Stomach (tissue), 9 donors: Measurements from ENCODE around the gene PAX5. TPM values are rescaled to one million over a fixed set of nuclear protein-coding genes. Genes with fewer than 3 reads are reported as not detected.

Experiments
- DNase-seq, 2 donors: peaks; one replicate each; pipeline versions ENCODE4 v3.0.0 to v3.0.0-alpha.2; 2013 to 2019
- H3K27ac ChIP-seq, 5 donors: fragments of 200-600 bp in 4 of 5; sonication (generic) in 4 of 5; one replicate each; pipeline ENCODE4 v1.5.1; 2013 to 2019; ENCODE audit warnings: mild to moderate bottlenecking in 1 of 5, moderate library complexity in 1 of 5
- H3K27me3 ChIP-seq, 3 donors: fragments of 200-600 bp; sonication (generic); one replicate each; pipeline ENCODE4 v1.5.1; 2017 to 2019; ENCODE audit warnings: mixed run types in 1 of 3
- H3K36me3 ChIP-seq, 4 donors: fragments of 200-600 bp; sonication (generic); 1 replicate in 3 of 4; 2 replicates in 1 of 4; pipeline ENCODE4 v1.5.1; 2016 to 2019
- H3K4me1 ChIP-seq, 4 donors: fragments of 200-600 bp; sonication (generic); one replicate each; pipeline ENCODE4 v1.5.1; 2016 to 2019
- H3K4me3 ChIP-seq, 4 donors: fragments of 200-600 bp; sonication (generic) in 3 of 4; one replicate each; pipeline ENCODE4 v1.5.1; 2016 to 2019; ENCODE audit warnings: mild to moderate bottlenecking in 1 of 4
- H3K9me3 ChIP-seq, 4 donors: fragments of 200-600 bp; sonication (generic); one replicate each; pipeline ENCODE4 v1.5.1; 2016 to 2019
- EP300 ChIP-seq: sonication (generic); formaldehyde crosslinking; IDR thresholded peaks from one replicate; pipeline ENCODE4 v1.6.1; 2017; ENCODE audit warnings: antibody characterized with exemption
- POLR2A ChIP-seq, 4 donors: fragments of 450-650 bp; IDR thresholded peaks; one replicate each; pipeline ENCODE4 v1.6.1; 2016; ENCODE audit warnings: antibody characterized with exemption in 4 of 4, control low read depth in 2 of 4, mild to moderate bottlenecking in 1 of 4, moderate library complexity in 1 of 4
- POLR2AphosphoS5 ChIP-seq, 3 donors: sonication (generic); formaldehyde crosslinking; IDR thresholded peaks; one replicate each; pipeline ENCODE4 v1.6.1; 2016; ENCODE audit warnings: antibody characterized with exemption in 3 of 3
- WGBS, 5 donors: extraction: QIAGEN DNeasy Blood & Tissue Kit in 3 of 5; methylation state at CpG; one replicate each; pipeline versions ENCODE4 v1.1.5 to v1.1.7; 2013 to 2018; 5-methylcytosine and 5-hydroxymethylcytosine counted together
- intact Hi-C: fragments of 100-400 bp; cut with DNase I; formaldehyde crosslinking; loops from one replicate; pipeline ENCODE4 v1.15.1; 2023; ENCODE audit warnings: low total_unique reads
- polyA plus RNA-seq, 3 donors: library from polyadenylated mRNA; stranded (reverse); fragments of 200-250 nt; gene quantifications; one replicate each; pipeline ENCODE4 v1.2.3, GENCODE V29; 2013
- total RNA-seq, 5 donors: library from RNA; depleted of rRNA; stranded (reverse); fragments of >200 nt; gene quantifications; one replicate each; pipeline versions ENCODE4 v1.1.0 to v1.2.3, GENCODE V29; 2014 to 2016
- TF ChIP-seq, protein P1 (sequence below), 7 experiments: fragments of 450-650 bp in 4 of 7; fragments of 200-600 bp in 3 of 7; sonication (generic) in 3 of 7; IDR thresholded peaks; one replicate each; pipeline ENCODE4 v1.5.1; 2016 to 2019; ENCODE audit warnings: antibody characterized with exemption in 7 of 7, control low read depth in 2 of 7, mild to moderate bottlenecking in 1 of 7
- donor health status: healthy with polysubstance abuse.
- donor health status: Bipolar disorder and iron deficiency.
- donor health status: healthy.

The PAX5 gene
- total and polyA plus RNA-seq, 8 donors = 0.43 to 1.3 TPM; not detected in 6

DNA sequence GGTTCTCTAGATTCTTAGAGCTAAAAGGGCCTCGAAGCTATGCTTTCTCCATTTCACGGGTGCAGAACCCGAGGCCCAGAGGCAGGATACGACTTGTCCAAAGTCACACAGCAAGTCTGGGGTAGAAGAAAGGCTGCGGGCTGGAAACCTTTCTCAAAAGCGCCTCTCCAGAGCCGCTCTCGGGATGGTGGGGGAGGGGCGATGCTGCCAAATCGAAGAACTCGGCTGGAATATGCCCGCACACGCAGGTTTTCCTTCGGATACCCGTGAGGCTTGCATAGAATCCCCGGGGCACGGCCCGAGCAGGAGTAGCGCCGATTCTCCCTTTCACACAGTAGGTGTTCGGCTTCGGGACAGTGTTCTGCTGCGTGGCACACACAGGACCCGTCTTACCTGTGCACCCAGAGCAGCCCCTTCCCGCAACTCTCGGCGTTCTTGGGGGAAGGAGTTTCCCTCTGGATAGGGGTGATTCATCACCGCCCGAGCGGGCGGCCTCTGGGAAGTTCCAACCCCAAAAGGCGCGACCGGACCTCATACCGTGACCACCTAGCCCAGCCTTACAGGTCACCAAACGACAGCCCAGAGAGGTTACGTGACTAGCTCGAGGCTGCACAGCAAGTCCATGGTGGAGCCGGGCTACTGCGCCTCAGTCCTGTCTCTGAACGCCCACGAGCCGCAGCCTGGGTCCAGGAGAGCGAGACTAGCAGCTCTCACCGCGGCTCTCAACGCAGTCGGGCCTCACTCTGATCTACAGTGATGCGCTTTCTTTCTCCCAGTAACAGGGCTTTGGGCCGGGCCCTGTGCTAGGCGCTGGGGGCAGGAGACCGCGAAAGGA, 4.1 kb downstream of the PAX5 start:
- intact Hi-C loops = no loop called here
- Histone ChIP-seq H3K4me1 (peaks cover 41 to 69% (median 55%) of the 10 kb centered on the region in 4 donors), H3K36me3 (no peaks in the 10 kb centered on the region), H3K27me3 (peaks cover 72 to 100% (median 98%) of the 10 kb centered on the region in 3 donors), H3K4me3 (peak overlapping the region in 1 of 4 donors; percentile 24), H3K9me3 (peaks cover 0 to 13% (median 0%) of the 10 kb centered on the region in 4 donors), H3K27ac (no peak overlapping the region)
- TF ChIP-seq EP300 = no peak
- no peak for TF ChIP-seq POLR2A (IDR thresholded peaks at IDR 0.05)
- TF ChIP-seq, protein P1, sequence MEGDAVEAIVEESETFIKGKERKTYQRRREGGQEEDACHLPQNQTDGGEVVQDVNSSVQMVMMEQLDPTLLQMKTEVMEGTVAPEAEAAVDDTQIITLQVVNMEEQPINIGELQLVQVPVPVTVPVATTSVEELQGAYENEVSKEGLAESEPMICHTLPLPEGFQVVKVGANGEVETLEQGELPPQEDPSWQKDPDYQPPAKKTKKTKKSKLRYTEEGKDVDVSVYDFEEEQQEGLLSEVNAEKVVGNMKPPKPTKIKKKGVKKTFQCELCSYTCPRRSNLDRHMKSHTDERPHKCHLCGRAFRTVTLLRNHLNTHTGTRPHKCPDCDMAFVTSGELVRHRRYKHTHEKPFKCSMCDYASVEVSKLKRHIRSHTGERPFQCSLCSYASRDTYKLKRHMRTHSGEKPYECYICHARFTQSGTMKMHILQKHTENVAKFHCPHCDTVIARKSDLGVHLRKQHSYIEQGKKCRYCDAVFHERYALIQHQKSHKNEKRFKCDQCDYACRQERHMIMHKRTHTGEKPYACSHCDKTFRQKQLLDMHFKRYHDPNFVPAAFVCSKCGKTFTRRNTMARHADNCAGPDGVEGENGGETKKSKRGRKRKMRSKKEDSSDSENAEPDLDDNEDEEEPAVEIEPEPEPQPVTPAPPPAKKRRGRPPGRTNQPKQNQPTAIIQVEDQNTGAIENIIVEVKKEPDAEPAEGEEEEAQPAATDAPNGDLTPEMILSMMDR (IDR thresholded peaks at IDR 0.05) = no peak
- TF ChIP-seq POLR2AphosphoS5 (IDR thresholded peaks at IDR 0.05) = no peak
- 5 to 8% (median 7%) methylated on average over 31 to 53 of the region's 53 CpGs for WGBS, 5 donors
- DNase-seq = no peak

DNA sequence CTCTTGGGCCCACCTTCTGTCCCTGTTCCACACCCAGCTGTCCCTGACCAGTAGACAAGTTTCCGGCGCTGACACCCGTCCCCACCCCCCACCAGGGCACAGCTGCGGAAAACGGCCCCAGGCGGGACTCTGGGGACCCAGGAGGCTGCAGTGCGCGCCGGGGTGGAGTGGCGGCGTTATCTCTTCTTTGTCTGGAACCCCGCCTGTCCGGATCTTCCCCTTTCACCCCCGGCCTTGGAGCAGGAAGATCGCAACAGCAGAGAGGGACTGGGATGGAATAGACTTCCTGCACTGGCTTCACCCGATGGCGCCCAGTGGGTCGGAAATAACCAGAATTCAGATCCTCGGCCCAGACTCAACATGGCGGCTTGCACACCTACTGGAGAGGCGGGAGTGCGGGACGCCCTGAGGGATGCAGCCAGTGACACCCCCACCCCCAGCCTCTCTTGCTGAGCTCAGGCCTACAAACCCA, 4.7 kb downstream of the PAX5 start:
- TF ChIP-seq POLR2AphosphoS5 (IDR thresholded peaks at IDR 0.05) (no peak), EP300 (no peak), POLR2A (IDR thresholded peaks at IDR 0.05) (no peak)
- TF ChIP-seq, protein P1 (IDR thresholded peaks at IDR 0.05) = no peak
- no peak for DNase-seq
- Histone ChIP-seq H3K36me3 (no peaks in the 10 kb centered on the region), H3K9me3 (peaks cover 0 to 13% (median 0%) of the 10 kb centered on the region in 4 donors), H3K4me3 (peak overlapping the region in 1 of 4 donors; percentile 24), H3K27me3 (peaks cover 73 to 100% (median 98%) of the 10 kb centered on the region in 3 donors), H3K27ac (no peak overlapping the region), H3K4me1 (peaks cover 36 to 65% (median 55%) of the 10 kb centered on the region in 4 donors)
- 4 to 6% (median 5%) methylated on average over 15 to 23 of the region's 23 CpGs for WGBS, 5 donors
- intact Hi-C loops = no loop called here

DNA sequence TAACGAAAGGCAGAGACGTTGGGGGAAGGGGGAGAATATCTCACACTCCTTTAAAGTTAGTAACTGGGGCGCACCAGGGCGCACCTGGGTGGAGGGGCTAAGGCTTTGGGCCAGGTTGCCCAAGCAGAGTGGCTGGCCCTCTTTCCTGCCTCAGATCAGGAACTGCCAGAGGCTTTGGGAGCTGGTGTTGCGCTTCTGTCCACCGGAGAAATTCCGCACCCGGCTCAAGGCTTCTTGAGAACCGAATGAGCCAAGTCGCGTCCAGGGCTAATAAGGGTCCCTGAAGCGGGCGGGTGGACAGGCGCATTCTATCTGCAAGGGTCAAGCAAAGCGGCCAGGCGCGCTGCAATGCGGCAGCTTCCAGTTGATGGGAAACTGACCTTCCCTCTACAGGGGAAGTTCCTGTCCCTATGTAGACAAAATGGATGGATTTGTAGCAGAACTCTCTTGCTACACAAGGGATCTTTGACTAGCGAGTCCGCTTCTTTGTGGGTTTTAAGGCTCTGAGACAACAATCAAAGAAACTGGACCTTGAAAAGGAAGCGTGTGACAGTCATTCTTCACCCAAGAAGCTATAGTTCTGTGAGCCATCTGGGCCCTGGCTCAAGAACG, 5.5 kb downstream of the PAX5 start:
- Histone ChIP-seq H3K27me3 (peaks cover 72 to 100% (median 99%) of the 10 kb centered on the region in 3 donors), H3K27ac (no peak overlapping the region), H3K4me1 (peaks cover 33 to 58% (median 50%) of the 10 kb centered on the region in 4 donors), H3K36me3 (no peaks in the 10 kb centered on the region), H3K4me3 (no peak overlapping the region), H3K9me3 (peaks cover 0 to 13% (median 0%) of the 10 kb centered on the region in 4 donors)
- intact Hi-C loops = no loop called here
- WGBS, 5 donors = 12 to 26% (median 13%) methylated on average over 18 to 22 of the region's 22 CpGs
- DNase-seq = no peak
- TF ChIP-seq POLR2AphosphoS5 (IDR thresholded peaks at IDR 0.05) = no peak
- no peak for TF ChIP-seq EP300
- TF ChIP-seq POLR2A (IDR thresholded peaks at IDR 0.05) = no peak
- TF ChIP-seq, protein P1 (IDR thresholded peaks at IDR 0.05) = no peak
